ENCODE data around the gene USP46. TPM values are rescaled to one million over a fixed set of nuclear protein-coding genes. Genes with fewer than 3 reads are reported as not detected.

The USP46 gene
- total and polyA plus RNA-seq, 10 donors: 1.2 to 17.1 (median 9.1) TPM

DNA sequence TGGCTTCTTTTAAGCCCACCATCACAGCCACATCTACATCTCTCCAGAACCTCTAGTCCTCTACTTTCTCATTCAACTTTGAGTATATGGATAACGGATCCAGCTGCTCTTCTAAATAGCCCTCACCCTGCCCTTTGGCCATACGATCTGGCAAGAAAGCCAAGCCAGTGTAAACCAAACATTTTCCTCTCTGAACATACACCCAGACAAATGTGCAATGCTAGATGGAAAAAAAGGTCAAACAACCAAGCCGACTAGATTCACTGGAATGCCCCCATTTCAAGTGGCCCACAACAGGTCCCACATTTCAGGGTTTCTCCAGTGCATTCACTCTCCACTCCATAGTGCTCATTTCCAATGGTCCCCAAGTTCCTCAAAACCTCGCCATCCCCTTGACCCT is 24.0 kb downstream of the USP46 start:
- peaks cover 0 to 12% (median 2%) of the 10 kb centered on the region in 6 donors for H3K4me1 ChIP-seq
- H3K4me3 ChIP-seq: no peak overlapping the region
- H3K36me3 ChIP-seq: peaks cover 0 to 3% (median 0%) of the 10 kb centered on the region in 6 donors
- no peaks in the 10 kb centered on the region for H3K27me3 ChIP-seq (replicated peaks in 1 of 7)
- H3K9me3 ChIP-seq: no peaks in the 10 kb centered on the region
- WGBS, 5 donors: 71 to 83% (median 77%) methylated on average over 4 of the region's 4 CpGs
- TF ChIP-seq POLR2A (IDR thresholded peaks at IDR 0.05) (no peak), POLR2AphosphoS5 (IDR thresholded peaks at IDR 0.05) (no peak)
- TF ChIP-seq, protein P1, sequence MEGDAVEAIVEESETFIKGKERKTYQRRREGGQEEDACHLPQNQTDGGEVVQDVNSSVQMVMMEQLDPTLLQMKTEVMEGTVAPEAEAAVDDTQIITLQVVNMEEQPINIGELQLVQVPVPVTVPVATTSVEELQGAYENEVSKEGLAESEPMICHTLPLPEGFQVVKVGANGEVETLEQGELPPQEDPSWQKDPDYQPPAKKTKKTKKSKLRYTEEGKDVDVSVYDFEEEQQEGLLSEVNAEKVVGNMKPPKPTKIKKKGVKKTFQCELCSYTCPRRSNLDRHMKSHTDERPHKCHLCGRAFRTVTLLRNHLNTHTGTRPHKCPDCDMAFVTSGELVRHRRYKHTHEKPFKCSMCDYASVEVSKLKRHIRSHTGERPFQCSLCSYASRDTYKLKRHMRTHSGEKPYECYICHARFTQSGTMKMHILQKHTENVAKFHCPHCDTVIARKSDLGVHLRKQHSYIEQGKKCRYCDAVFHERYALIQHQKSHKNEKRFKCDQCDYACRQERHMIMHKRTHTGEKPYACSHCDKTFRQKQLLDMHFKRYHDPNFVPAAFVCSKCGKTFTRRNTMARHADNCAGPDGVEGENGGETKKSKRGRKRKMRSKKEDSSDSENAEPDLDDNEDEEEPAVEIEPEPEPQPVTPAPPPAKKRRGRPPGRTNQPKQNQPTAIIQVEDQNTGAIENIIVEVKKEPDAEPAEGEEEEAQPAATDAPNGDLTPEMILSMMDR (IDR thresholded peaks at IDR 0.05 in 8 of 11, conservative IDR thresholded peaks at IDR 0.05 in 3 of 11): no peak
- intact Hi-C loops (cut with DNase I; ENCODE audit: low total_unique reads): no loop called here
- H3K27ac ChIP-seq: no peak overlapping the region
- no peak for DNase-seq

DNA sequence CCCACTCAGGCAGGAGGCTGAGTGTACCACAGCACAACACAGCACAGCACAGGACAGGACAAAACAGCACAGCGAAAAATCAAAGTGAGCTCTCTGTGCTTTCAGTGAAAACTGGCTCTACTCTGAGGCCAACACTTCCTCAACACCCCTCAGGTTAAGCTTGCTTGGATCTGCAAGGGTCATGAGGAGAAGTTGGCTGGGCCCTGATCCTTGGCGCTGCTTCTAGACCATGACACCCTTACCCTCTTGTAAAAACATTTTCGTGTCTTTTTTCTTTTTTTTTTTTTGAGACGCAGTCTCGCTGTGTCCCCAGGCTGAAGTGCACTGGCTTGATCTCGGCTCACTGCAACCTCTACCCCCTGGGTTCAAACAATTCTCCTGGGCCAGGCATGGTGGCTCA is 25.3 kb downstream of the USP46 start:
- intact Hi-C loops (cut with DNase I; ENCODE audit: low total_unique reads): no loop called here
- no peak for DNase-seq
- Histone ChIP-seq H3K36me3 (peaks cover 0 to 13% (median 0%) of the 10 kb centered on the region in 6 donors), H3K27ac (no peak overlapping the region), H3K27me3 (replicated peaks in 1 of 7) (no peaks in the 10 kb centered on the region), H3K4me1 (peaks cover 0 to 7% (median 2%) of the 10 kb centered on the region in 6 donors), H3K9me3 (no peaks in the 10 kb centered on the region), H3K4me3 (no peak overlapping the region)
- TF ChIP-seq POLR2A (IDR thresholded peaks at IDR 0.05): no peak
- TF ChIP-seq, protein P1 (IDR thresholded peaks at IDR 0.05 in 8 of 11, conservative IDR thresholded peaks at IDR 0.05 in 3 of 11): no peak
- TF ChIP-seq POLR2AphosphoS5 (IDR thresholded peaks at IDR 0.05): no peak
- 92 to 97% (median 97%) methylated on average over 6 of the region's 6 CpGs for WGBS, 5 donors

DNA sequence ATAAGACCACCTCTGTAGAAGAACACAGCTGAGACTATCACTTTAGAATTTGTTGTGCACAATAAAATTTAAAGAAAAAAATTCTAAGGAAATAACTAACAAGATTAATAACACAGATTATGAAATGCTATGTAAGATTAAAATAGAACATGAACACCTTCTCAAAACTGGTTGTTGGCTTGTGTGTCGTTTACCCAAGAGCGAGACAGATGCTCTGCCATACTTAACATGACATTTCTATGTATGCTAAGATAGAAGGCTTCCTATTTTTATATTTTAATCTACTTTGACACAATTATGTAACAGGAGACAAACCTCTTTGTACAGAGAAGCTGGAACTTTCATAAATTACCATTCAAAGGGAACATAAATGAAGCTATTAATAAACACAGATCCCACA is 30.1 kb downstream of the USP46 start:
- H3K27ac ChIP-seq: no peak overlapping the region

DNA sequence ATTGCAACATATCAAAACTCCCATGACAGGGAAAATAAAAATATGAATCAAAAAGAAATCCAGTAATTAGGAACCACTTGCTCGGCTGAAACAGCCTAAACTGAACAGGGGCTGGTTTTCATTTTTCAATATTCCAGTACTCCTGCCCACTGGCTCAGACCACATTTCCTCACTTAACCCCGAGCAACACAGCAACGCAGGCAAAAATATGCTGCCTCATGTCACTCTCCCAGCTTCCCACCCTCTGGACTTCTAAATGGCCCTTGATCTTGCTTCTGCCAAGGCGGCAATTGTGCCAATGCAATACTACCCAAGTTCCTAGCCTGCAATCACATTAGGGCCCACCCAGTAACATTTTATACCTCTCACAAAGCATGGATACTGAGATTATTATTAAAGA is 30.6 kb downstream of the USP46 start:
- no peaks in the 10 kb centered on the region for H3K27me3 ChIP-seq (replicated peaks in 1 of 7)
- TF ChIP-seq POLR2AphosphoS5 (IDR thresholded peaks at IDR 0.05) (no peak), POLR2A (IDR thresholded peaks at IDR 0.05) (no peak)
- TF ChIP-seq, protein P1 (IDR thresholded peaks at IDR 0.05 in 8 of 11, conservative IDR thresholded peaks at IDR 0.05 in 3 of 11): no peak
- H3K4me3 ChIP-seq: no peak overlapping the region
- no peaks in the 10 kb centered on the region for H3K9me3 ChIP-seq
- no peaks in the 10 kb centered on the region for H3K4me1 ChIP-seq
- intact Hi-C loops (cut with DNase I; ENCODE audit: low total_unique reads): no loop called here
- no peak overlapping the region for H3K27ac ChIP-seq
- DNase-seq: no peak
- 79 to 90% (median 83%) methylated on average over 4 of the region's 4 CpGs for WGBS, 5 donors
- H3K36me3 ChIP-seq: peaks cover 0 to 58% (median 3%) of the 10 kb centered on the region in 6 donors

More for the DNA sequence above, 30.1 kb downstream of the USP46 start:
- intact Hi-C loops (cut with DNase I; ENCODE audit: low total_unique reads): no loop called here
- DNase-seq: no peak
- peaks cover 0 to 54% (median 3%) of the 10 kb centered on the region in 6 donors for H3K36me3 ChIP-seq
- H3K4me1 ChIP-seq: no peaks in the 10 kb centered on the region
- no peaks in the 10 kb centered on the region for H3K9me3 ChIP-seq
- H3K4me3 ChIP-seq: no peak overlapping the region
- 91 to 98% (median 94%) methylated on average over 2 of the region's 2 CpGs for WGBS, 5 donors
- H3K27me3 ChIP-seq (replicated peaks in 1 of 7): no peaks in the 10 kb centered on the region
- TF ChIP-seq, protein P1 (IDR thresholded peaks at IDR 0.05 in 8 of 11, conservative IDR thresholded peaks at IDR 0.05 in 3 of 11): no peak
- TF ChIP-seq POLR2AphosphoS5 (IDR thresholded peaks at IDR 0.05): no peak
- no peak for TF ChIP-seq POLR2A (IDR thresholded peaks at IDR 0.05)

Data from spleen (tissue), 11 donors.